Colonic mucosa (tissue), 4 donors: ENCODE data around the gene KMT2E. TPM values are rescaled to one million over a fixed set of nuclear protein-coding genes. Genes with fewer than 3 reads are reported as not detected.
A peak's percentile ranks its signal among the peaks of the same experiment; 100 is the strongest.
"Not testable (repeated sequence)": the region's sequence is repeated elsewhere in the genome, so short reads cannot be mapped to it uniquely, and the experiment has no call there.

Experiments
- DNase-seq: peaks from one replicate; pipeline ENCODE4 v3.0.0-alpha.2; 2020
- H3K27ac ChIP-seq: fragments of 200-600 bp; one replicate; pipeline ENCODE4 v1.8.0; 2021
- H3K27me3 ChIP-seq: fragments of 200-600 bp; one replicate; pipeline ENCODE4 v1.8.0; 2021
- H3K36me3 ChIP-seq: fragments of 200-600 bp; one replicate; pipeline ENCODE4 v1.8.0; 2021
- H3K4me1 ChIP-seq: fragments of 200-600 bp; one replicate; pipeline ENCODE4 v1.8.0; 2021; ENCODE audit warnings: mild to moderate bottlenecking
- H3K4me3 ChIP-seq: fragments of 200-600 bp; one replicate; pipeline ENCODE4 v1.8.0; 2021
- H3K9ac ChIP-seq, 2 donors: one replicate each; pipeline ENCODE4 v1.7.0; 2013; ENCODE audit warnings: control low read depth in 2 of 2, low read depth in 2 of 2, low read length in 2 of 2
- H3K9me3 ChIP-seq: fragments of 200-600 bp; one replicate; pipeline ENCODE4 v1.8.0; 2021
- intact Hi-C: fragments of 100-400 bp; cut with DNase I; formaldehyde crosslinking; loops from one replicate; pipeline ENCODE4 v1.14.1; 2022
- total RNA-seq, 2 donors: library from RNA; stranded (reverse); fragmentation: NEBNext Ultra II Directional in 1 of 2; extraction: Animal tissue kit (Norgen Biotek cat#: 25700) in 1 of 2; gene quantifications; one replicate each; pipeline ENCODE4 v1.2.1, GENCODE V29; 2021
- TF ChIP-seq, protein P1 (sequence below): fragments of 200-600 bp; IDR thresholded peaks from one replicate; pipeline ENCODE4 v1.8.0; 2022; ENCODE audit warnings: antibody characterized with exemption, mild to moderate bottlenecking
- donor health status: healthy.
- donor health status: DM: no; HTN: no; CAD: no.
- donor health status: DM: no; HTN: no; CAD: no.

The KMT2E gene
- total RNA-seq, 2 donors from 2014 or later, result 78.6 to 116 TPM

DNA sequence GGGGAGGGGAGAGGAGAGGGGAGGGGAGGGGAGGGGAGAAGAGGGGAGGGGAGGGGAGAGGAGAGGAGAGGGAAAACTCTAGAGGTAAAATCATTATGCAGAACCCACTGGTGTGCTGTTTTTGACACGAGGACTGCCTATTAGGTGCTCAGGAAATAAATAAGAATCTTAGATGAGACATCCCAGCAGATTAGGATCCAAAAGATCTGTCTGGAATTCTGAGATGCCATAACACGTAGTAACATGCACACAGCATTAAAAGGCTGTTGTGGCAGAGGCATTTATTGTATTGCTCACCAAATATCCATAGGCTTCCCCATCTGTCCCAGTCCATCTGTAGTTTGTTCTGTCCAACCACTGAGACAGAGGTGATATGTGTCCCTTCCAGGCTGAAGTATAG is 40.8 kb upstream of the KMT2E start:
- H3K36me3 ChIP-seq, result no peaks in the 10 kb centered on the region
- no peak overlapping the region for H3K4me3 ChIP-seq
- TF ChIP-seq, protein P1, sequence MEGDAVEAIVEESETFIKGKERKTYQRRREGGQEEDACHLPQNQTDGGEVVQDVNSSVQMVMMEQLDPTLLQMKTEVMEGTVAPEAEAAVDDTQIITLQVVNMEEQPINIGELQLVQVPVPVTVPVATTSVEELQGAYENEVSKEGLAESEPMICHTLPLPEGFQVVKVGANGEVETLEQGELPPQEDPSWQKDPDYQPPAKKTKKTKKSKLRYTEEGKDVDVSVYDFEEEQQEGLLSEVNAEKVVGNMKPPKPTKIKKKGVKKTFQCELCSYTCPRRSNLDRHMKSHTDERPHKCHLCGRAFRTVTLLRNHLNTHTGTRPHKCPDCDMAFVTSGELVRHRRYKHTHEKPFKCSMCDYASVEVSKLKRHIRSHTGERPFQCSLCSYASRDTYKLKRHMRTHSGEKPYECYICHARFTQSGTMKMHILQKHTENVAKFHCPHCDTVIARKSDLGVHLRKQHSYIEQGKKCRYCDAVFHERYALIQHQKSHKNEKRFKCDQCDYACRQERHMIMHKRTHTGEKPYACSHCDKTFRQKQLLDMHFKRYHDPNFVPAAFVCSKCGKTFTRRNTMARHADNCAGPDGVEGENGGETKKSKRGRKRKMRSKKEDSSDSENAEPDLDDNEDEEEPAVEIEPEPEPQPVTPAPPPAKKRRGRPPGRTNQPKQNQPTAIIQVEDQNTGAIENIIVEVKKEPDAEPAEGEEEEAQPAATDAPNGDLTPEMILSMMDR, result no peak
- H3K9me3 ChIP-seq, result no peaks in the 10 kb centered on the region
- DNase-seq, result no peak
- H3K9ac ChIP-seq, result peak overlapping the region in 1 of 2 donors; percentile 77
- peaks cover 7% of the 10 kb centered on the region for H3K4me1 ChIP-seq
- peak overlapping the region; percentile 79 for H3K27ac ChIP-seq
- H3K27me3 ChIP-seq, result no peaks in the 10 kb centered on the region
- intact Hi-C loops, result no loop called here

DNA sequence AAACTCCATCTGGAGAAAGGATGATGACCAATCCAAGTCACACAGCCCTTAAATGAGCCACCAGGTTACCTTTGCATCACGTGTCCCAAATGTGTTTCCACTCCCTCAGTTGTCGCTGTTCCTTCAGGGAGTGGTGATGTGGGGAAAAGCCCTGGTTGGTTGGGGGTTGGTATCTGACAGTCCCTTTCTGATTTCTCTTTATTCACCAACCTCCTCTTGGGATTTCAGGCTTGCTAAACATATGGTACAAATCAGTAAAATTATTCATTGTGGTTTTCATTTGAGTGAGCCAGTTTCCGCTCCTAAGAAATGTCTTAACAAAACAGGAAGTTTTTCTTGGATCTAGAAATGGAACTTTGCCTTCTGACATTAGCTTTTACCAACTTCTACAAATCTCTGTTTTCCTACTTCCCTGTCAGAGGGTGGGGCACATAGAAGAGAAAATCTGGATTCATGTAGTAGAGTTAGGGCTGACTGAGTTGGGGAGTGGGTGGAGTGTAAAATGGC is 40.0 kb upstream of the KMT2E start:
- DNase-seq, result peak; percentile 67
- peaks cover 11% of the 10 kb centered on the region for H3K4me1 ChIP-seq
- intact Hi-C loops, result no loop called here
- no peaks in the 10 kb centered on the region for H3K36me3 ChIP-seq
- H3K9ac ChIP-seq, result peak overlapping the region; percentile 28 to 77
- TF ChIP-seq, protein P1, result no peak
- no peaks in the 10 kb centered on the region for H3K9me3 ChIP-seq
- peak overlapping the region; percentile 79 for H3K27ac ChIP-seq
- H3K27me3 ChIP-seq, result no peaks in the 10 kb centered on the region
- H3K4me3 ChIP-seq, result no peak overlapping the region

DNA sequence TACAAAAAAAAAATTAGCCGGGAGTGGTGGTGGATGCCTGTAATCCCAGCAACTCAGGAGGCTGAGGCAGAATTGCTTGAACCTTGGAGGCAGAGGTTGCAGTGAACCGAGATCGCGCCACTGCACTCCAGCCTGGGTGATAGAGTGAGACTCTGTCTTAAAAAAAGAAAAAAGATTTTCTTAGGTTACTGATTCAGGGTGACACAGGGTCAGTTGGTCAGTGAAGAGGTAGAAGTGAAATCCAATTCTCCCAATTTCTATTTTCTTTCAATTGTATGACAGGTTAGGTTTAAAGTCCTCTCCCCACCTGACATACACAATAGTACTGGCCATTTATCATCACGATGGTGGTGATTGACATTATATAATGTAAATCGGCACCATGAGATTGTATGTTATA is 38.5 kb upstream of the KMT2E start:
- H3K27me3 ChIP-seq, DNase-seq, intact Hi-C loops, H3K9me3 ChIP-seq, H3K36me3 ChIP-seq, H3K4me3 ChIP-seq: not testable (repeated sequence)
- Histone ChIP-seq H3K27ac (peak overlapping the region; percentile 2), H3K9ac (peak overlapping the region in 1 of 2 donors; percentile 21), H3K4me1 (peaks cover 16% of the 10 kb centered on the region)

DNA sequence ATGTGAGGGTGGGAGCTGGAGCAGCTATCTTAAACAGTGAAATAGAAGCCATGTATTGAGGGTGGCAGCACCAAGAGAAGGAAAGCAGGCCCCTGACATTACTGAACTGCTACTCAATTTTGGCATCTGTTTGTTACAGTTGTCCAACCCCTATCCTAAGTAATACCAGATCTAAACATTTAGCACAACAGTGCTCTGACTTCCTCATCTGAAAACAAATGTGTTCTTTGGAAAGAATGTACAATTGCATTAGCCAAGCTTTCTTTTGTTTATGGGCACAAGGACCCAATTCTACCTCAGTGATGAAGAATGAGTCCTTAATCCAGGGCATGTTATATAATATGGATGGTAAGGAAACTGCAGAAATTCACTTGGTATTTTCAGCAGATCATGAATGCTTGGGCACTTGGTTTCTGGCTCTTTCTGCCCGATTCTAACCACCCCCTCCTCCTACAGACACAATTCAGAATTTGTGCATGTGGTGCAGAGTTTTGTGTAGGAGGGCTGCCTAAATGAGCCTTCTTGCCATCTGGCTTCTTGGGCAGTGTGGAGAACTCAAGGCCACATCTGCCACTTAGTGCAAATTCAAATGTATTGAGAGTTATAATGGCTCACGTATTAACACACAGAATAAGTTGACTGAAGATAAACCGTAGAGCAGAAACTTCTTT is 36.9 kb upstream of the KMT2E start:
- peaks cover 16% of the 10 kb centered on the region for H3K4me1 ChIP-seq
- H3K27ac ChIP-seq, result peak overlapping the region; percentile 97
- intact Hi-C loops, result no loop called here
- no peaks in the 10 kb centered on the region for H3K9me3 ChIP-seq
- H3K4me3 ChIP-seq, result no peak overlapping the region
- TF ChIP-seq, protein P1, result no peak
- peak overlapping the region in 1 of 2 donors; percentile 64 for H3K9ac ChIP-seq
- H3K27me3 ChIP-seq, result no peaks in the 10 kb centered on the region
- no peaks in the 10 kb centered on the region for H3K36me3 ChIP-seq
- no peak for DNase-seq

DNA sequence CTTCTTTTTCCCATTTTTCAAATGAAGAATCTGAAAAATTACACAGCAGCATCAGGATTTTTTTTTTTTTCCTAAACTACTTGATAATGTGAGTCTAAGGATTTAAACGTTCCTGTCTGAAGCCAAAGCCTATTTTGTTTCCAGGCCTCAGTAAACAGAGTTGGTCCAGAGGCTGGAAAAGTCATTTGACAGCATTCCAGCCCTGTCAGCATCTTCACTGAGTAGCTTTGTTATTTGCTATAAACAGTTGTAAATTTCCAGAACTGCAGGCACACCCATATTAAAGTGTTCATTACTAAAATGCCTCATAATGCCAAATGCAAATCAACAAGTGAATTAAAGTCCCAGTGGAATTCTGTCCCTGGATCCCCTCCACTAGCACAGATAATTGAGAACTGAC is 35.5 kb upstream of the KMT2E start:
- Histone ChIP-seq H3K27ac (peak overlapping the region; percentile 97), H3K4me1 (peaks cover 12% of the 10 kb centered on the region), H3K9ac (peak overlapping the region in 1 of 2 donors; percentile 64), H3K27me3 (no peaks in the 10 kb centered on the region), H3K9me3 (no peaks in the 10 kb centered on the region), H3K36me3 (no peaks in the 10 kb centered on the region), H3K4me3 (no peak overlapping the region)
- intact Hi-C loops, result no loop called here
- TF ChIP-seq, protein P1, result no peak
- DNase-seq, result no peak

DNA sequence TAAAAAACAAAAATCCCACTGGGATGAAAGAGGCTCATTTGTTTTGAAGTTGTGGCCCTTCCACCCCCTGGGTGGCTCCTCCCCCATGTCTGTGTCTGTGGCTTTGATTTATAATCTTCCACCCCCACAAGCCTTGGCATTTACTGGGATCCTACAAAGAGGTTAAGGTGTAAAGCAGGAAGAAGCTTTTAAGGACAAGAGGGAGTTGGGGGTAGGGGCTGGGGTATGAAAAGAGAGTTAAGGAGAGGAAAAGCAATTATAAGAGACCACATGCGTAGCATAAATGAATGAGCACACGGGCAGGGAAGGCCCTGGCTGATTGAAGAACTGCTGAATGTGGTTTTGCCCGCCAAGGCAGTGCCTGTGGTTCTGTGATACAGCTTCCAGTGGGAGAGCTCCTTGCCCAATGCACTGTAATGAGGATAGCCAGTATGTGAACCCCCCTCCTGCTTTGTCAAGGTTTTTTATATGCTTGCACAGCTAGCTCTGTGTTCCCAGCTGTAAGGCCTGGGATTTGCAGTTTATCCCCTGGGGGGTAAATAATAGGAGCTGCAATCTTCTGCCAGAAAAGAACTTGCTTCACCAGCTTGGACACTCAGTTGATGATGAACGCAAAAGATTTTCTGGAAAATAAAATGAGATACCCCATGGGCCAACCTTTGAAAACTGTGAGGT is 34.7 kb upstream of the KMT2E start:
- DNase-seq, result peak; percentile 62
- TF ChIP-seq, protein P1, result no peak
- H3K4me1 ChIP-seq, result peaks cover 12% of the 10 kb centered on the region
- intact Hi-C loops, result no loop called here
- no peaks in the 10 kb centered on the region for H3K9me3 ChIP-seq
- H3K36me3 ChIP-seq, result no peaks in the 10 kb centered on the region
- H3K9ac ChIP-seq, result peak overlapping the region in 1 of 2 donors; percentile 64
- no peaks in the 10 kb centered on the region for H3K27me3 ChIP-seq
- no peak overlapping the region for H3K4me3 ChIP-seq
- peak overlapping the region; percentile 97 for H3K27ac ChIP-seq
